ENCODE measurements around the gene PDE6H.

Gene PDE6H

DNA sequence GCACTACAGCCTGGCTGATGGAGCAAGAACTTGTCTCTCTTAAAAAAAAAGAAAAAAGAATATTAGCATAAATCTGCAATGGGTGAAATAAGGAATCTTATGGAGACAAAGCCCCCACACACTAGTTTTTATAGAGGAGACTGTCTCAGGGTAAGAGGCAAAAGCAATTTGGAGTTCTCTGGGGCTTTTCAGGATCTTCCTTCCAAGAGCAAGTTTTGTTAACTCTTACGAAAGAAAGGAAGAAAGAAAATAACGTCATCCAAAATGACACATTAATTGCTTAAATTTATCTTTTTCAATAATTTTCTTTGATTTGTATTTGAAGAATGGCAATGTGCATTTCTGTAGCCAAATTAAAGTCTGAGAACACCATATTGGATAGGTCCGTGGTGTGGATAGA, 3.8 kb downstream of the PDE6H start:
- no peak for DNase-seq

DNA sequence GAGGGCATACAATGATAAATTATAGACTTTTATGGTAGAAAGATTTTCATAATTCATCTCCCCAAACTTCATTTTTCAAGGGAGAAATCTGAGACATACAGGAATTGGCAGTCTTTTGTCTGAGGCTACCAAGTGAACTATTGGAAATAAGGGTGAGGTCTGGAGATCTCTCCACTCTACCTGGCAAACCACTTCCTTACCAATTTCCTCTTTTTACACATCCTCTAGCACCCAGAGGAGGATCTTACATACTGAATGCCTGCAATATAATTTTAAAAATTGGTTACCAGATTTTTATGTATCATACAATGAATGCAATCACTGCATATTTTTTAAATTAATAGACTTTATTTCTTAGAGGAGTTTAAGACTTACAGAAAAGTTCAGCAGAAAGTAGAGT, 6.6 kb downstream of the PDE6H start:
- DNase-seq = no peak

DNA sequence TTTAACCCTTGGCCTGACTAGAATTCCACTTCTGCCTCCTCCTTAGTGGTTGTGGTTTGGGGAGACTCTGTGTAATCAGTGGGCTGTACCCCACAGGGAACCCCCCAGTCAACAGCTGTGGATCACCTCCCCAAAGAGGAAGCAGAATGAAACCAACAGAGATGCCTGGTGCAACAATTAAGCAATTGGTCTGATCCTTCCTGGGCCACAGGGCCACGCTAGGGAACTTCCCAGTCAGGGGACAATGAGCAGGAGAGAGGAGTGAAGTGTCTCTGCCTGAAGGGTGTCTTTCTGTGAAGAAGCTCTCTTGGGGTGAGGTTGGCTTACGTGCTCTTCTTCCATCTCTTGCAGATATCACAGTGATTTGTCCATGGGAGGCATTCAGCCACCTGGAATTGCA, 8.2 kb downstream of the PDE6H start:
- no peak for DNase-seq

DNA sequence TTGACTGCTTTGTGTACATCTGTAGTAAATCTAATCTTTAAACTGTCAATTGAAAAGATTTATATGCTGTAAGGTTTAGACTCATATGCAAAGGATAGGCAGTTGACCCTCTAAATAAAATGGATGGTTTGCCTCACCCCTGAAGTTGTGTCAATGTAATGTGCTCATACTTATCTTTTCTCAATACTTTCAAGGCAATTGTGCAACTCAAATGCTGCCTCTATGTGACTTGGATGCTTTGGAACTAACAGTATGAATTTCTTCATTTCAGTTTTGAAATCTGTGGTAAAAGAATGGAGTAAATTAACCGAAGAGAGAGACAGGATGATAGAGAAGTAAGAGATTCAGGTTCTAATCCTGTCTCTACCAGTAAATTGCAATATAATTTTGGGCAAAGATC, 9.7 kb downstream of the PDE6H start:
- no peak for DNase-seq

DNA sequence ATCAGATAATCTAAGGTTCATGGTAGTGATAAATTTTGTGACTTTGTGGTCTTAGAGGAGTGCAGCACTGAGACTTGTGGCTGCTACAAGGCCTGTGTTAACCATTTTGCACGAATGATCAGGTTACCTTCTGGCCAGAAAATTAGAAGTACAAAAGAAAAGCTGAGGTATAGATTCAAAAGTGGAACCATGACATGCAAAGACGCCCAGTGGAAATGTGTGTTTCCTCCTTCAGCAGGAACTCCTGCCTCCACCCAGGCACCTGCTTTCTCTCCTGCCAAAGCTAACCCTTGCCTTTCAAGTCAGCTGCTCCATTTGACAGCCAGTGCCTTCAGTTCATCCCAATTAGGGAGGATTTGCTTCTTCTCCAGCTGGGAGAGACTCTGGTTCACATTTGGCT, 10.1 kb downstream of the PDE6H start:
- DNase-seq = no peak

DNA sequence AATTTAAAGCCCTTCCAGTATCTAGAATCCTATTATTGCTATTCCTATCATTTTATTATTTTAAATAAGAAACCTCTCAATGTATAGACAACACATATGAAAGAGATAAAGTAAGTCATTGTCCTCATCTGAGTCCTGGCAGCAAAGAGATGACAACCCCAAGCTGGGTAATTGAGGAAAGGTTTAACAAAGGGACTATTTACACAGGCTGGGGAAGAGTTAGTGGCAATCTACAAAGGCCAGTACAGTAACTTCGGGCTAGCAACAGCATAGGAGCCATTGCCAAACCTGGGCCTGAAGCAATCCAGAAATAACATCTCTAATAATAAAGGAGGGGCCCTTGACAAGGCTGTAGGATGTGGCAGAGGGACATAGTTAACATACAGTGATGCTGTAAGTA, 11.2 kb downstream of the PDE6H start:
- DNase-seq = no peak

DNA sequence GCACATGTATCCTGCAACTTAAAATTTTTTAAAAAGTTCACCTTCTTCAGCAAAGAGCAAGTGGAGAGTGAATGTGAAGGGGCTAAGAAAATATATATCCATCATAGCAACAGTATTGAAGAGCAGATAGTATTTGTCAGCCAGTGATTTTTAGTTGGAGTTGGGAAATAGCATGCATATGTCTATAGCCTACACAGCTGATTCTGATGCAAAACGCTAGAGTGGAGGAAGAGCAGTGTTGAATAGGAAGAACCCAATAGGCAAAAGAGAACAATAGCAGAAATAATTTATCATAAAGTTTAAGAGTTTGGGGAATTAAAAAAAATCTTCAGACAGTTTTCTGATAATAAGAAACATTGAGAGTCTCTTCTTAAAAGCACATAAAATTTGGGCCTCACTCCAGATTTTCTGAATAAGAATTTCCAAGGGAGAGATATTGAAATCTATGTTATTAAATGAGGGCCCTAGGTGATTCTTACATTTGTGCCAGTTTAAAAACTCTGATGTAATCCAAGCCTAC, 12.0 kb downstream of the PDE6H start:
- DNase-seq = no peak

DNA sequence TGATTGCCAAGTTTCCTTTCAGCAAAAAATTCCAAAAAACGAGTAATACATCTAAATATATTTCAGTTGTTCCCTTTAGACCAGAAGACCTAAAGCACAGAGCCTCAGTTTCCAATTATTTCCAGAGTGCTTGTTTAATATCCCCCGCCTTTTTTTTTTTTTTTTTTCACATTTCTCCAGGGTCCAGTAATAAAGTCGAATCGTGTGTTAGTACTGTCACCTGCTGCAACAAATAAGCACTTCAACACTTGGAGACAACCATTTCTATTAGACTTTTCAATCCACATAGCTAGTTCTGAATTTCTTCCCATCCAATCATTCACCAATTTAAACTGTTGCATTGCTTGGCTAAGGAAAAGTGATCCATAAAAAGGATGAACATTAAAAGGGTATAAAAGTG, 13.6 kb downstream of the PDE6H start:
- DNase-seq = no peak

DNA sequence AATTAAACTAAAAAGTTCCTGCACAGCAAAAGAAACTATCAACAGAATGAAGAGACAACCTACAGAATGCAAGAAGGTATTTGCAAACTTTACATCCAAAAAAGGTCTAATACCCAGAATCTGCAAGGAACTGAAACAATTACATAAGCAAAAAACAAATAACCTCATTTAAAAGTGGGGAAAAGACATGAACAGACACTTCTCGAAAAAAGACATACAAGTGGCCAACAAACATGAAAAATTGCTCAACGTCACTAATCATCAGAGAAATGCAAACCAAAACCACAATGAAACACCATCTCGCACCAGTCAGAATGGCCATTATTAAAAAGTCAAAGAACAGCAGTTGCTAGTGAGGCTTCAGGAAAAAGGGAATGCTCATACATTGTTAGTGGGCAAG, 15.2 kb downstream of the PDE6H start:
- no peak for DNase-seq

DNA sequence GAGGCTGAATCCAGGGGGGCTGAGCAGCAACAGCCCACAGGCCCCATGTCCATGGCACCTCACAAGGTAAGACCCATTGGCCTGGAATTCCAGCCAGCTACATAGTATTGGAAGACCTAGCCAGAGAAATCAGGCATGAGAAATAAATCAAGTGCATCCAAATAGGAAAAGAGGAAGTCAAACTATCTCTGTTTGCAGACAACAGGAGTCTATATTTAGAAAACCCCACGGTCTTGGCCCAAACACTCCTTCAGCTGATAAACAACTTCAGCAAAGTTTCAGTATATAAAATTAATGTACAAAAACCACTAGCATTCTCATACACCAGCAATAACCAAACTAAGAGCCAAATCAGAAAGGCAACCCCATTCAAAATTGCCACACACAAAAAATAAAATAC, 16.9 kb downstream of the PDE6H start:
- no peak for DNase-seq

DNA sequence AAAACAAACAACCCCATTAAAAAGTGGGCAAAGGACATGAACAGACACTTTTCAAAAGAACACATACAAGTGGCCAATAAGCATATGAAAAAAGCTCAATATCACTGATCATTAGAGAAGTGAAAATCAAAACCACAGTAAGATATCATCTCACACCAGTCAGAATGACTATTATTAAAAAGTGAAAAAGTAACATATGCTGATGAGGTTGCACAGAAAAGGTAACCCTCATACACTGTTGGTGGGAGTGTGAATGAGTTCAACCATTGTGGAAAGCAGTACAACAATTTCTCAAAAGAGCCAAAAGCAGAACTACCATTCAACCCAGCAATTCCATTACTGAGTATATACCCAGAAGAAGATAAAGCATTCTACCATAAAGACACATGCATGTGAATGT, 18.2 kb downstream of the PDE6H start:
- no peak for DNase-seq

DNA sequence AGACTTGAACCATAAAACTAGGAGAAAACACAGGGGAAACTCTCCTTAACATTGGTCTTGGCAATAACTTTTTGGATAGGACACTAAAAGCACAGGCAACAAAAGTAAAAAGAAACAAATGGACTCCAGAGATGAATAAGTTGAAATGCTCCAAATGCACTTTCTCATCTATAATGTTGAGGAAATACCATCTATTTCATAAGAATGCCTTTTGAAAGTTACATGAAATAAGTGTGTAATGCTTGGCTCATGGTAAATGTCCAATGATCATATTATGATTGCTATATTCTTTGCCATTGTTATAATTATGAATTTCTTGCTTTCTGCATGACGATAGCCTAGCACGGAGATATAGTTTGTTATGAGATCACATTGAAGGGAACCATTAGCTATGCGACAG, 19.8 kb downstream of the PDE6H start:
- no peak for DNase-seq

DNA sequence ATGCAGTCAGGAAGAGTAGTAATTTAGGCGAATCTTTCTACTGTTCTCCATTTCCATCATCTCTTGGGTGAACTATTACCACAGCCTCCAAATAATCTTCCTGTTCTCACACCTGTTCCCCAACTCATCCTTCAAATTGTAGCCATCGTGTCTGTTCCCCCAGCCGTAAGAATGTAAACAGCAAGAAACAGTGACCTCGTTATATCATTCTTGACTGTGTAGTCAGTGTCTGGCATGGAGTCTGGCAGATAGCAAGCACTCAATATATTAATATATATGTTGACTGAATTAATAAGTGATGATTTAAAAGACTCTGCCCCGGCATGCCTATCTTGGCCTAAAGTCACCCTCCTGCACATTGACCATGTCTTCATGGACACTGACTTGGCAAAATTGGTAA, 20.3 kb downstream of the PDE6H start:
- no peak for DNase-seq

DNA sequence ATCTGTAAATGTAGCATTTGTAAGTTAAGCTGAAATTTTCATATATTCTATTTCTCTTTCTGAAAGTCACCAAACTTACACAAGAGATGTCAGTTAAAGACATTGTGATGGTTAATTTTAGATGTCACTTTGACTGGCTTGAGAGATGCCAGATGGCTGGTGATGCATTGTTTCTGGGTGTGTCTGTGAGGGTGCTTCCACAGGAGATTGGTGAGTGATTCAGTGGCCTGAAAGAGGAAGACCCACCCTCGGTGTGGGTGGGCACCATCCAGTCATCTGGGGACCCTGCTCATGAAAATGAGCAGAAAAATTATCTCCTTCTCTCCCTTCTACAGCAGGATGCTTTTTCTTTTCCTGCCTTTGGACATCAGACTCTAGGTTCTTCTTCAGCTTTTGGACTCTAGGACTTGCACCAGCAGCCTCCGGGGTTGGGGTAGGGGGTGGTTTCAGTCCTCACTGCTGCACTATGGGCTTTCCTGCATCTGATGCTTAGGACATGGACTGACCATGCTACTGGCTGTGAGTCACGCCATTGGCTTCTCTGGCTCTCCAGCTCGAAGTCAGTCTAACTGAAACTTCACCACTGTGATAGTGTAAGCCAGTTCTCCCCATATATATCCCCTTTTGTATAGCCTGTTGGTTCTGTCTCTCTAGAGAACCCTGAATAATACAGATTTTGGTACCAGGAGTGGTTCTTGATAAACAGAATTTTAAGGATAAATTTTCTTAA, 20.9 kb downstream of the PDE6H start:
- no peak for DNase-seq

DNA sequence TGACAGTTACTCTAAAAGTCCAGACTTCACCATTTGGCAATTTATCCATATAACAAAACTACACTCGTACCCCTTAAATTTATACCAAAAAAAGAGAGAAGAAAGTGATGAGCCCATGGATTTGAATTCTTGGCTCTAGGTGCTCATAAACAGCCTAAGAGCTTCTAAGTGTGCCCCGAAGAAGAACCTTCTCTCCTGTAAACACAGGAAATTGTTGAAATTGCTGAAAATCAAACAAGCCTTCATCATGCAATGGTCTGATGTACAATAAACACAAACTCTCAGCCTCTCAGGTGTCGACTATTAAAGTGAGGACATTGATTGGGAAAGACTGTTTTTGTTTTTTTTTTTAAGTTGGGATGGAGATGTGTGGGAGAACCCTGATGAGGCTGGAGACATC, 21.8 kb downstream of the PDE6H start:
- DNase-seq = no peak

DNA sequence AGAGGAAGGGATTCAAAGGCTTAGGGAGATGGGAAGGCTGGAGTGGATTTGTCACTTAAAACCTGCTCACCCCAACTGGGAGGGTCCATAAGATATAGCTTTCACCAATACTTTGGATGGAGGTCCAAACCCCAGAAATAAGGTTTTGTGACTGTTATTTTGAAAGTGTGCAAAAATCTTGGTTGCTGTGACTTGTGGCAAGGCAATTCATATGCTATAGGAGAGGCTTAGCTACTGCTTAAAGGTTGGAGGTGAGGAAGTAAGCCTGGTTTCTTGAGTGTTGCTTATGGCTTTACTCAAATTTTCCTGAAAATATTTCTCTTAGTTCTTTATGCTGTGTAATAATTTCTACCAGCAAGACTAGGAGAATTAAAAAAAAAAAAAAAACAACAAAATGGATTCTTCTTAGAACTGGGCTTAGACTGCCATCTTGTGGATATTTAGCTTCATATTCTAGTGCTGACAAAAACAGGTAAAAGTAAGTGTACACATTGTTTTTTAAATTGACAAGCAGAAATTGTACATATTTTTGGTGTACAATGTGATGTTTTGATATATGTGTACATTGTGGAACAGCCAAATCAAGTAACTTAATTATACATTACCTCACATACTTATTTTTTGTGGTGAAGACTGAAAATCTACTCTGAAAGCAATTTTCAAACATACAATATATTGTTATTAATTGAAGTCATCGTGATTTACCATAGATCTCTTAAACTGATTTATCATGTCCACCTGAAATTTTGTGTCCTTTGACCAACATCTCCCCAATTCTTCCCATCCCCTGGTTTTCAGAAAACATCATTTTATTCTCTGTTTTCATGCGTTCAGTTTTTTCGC, 23.0 kb downstream of the PDE6H start:
- DNase-seq = no peak

DNA sequence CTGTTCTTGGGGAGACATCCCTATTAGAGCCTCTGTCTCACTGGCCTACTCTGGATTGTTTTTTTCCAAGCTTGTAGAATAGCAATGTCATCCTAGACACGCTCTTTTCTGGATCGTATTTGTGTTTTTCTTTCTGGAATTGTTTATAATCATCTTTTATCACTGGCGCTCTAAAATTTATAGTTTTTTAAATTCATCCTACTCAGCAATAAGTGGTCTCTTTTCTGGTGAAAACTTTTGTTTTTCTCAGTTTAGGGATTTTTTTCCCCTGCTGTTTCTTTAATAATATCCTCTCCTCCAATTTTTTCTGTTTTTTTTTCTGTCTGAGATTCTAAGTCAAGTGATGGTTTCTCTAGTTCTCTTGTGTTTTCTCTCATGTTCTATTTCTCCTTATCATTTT, 25.2 kb downstream of the PDE6H start:
- DNase-seq = no peak

DNA sequence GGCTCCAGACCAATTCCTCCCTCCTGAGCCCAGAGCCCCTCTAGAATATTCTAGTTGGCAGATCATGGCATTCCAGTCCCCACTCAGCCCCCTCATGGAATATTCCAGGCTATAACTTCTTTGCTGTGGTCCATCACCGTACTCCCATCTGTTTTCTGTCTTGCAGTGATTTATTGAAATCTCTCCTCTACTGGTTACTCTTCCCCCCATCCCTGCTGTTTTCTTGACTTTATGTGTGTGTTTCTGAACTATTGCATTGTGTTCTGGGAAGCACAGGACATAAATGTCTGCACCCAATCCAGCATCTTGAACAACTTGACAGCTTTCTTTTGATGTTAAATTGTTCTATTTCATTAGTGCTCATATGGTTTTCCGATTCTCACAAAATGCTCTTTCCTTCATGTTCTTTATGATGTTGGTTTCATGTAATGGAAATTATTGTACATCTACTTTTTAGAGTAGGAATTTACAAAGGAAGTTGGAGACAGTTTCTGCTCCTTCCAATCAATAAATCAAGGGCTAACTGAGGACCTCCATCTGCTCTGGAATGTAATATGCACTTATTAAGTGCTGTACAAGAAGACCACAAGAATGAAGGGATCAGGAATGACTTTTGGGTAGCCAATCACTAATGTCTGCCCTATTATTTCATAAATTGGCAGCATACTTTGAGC, 26.3 kb downstream of the PDE6H start:
- DNase-seq = no peak

DNA sequence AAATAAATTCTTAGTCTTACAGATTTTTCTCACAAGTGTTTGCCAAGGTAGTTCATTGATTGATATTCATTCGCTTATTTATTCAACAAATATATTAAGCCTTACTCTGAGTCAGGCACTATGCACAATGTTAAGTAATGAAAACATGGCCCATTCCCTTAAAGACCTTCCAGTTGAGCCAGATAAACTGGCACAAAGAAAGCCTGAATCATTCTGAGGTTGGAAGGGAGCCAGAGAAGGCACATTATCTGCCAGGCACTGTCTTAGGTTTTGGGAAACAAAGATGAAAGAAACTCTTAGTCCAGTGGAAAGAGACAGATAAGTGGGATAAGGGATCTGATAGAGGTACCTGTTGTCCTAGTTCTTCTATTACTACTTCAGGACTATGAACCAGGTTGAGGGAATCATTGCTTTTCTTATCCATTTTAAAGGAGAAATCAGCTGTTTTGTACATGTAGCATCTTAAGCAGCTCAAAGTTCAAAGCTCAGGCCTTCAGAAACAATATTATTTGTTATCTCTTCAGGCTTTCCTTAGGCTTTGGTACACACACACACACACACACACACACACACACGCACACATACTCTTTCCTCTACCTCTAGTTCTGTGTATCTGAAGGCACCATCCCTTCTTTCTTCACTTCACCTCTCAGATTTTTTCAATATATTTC, 27.0 kb downstream of the PDE6H start:
- no peak for DNase-seq

DNA sequence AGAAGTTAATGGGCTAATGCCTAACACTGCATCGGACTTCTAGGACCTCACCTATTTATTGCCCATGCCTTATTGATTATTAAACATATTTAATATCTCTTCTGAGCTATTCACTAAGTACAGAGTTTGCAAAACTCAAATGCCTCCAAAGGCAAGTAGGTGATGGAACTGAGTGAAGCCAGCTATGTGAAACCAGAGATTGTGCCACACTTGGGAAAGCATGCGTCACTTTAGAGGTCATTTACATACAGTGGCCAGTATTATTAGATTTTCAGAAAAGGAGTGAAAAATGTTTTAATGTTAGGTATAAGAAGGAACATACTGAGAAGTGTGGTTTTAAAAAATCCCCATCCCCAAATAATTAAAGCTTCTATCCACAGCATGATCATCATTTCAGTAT, 27.7 kb downstream of the PDE6H start:
- no peak for DNase-seq

DNA sequence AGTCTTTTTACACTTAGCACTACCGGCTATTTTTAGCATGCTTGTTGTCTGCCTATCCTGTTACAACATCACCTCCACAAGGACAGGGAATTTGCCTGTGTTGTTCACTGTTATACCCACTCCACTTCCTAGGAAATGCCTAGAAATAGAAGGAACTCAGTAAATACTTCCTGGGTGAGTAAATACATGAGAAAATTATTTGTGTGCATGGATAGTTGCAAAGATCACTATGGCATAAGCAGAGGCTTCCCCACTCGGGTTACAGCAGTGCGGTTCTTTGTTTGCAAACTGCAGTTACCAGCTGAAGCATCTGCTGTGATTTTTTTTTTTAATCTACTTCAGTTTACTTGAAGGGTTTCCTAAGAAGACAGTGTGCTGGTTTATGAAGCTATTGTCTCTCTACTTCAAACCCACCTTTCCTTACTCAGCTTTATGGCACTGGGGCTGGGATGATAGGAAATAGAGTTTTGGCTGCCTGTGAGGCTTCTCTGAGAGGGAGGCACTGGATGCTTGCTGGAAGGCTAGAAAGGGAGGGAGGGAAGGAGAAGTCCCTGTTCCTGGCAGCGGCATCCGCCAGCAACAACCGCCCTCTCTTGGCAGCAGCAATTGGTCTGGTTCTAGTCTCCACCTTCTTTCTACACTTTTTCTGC, 29.0 kb downstream of the PDE6H start:
- no peak for DNase-seq

DNA sequence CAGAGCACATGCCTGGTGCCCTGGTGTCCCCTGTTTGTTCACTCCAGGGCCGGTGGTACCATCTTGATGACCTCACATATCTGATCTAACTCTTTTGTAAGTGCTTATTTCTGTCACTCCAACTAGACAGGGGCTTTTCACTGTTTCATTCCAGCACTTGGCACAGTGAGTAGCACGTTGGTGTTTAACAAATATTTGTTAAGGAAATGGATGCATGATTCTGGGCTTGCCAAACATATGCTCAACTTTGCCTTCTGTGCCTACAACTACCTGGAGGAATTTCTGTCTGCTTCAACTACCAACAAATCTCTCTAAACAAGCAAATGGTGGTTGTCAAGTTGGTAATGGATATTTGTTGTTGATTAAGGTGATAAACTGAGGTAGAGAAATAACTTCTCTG, 31.6 kb downstream of the PDE6H start:
- DNase-seq = no peak

DNA sequence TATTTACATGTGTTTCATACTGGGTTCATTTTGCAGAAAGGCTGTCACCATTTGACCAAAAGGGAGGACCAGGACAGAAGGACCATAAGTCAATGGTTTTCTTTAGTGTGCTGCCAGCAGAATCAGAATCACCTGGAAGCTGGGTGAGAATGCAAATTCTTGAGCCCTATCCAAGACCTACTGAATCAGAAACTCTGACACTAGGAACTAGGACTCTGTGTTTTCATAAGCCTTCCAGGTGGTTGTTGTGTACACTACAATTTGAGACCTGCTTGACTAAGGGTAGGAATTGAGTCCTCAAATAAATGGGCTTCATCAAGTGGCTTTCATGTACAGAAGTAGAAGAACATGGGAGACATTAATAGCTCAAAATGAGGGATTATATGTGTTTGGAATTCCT, 32.2 kb downstream of the PDE6H start:
- no peak for DNase-seq
